SK-N-SH (cell line): Measurements from ENCODE around the gene ZNF469. TPM values are rescaled to one million over a fixed set of nuclear protein-coding genes. Genes with fewer than 3 reads are reported as not detected.

ENCODE experiments used
- CTCF ChIA-PET: fragments of 300-600, 350-600 bp; formaldehyde crosslinking; extraction: SDS; loops from one replicate; lab custom pipeline; 2021; lab: Yijun Ruan, JAX
- POLR2A ChIA-PET: fragments of 350-600 bp; sonication (Branson Sonifier 250); formaldehyde crosslinking; extraction: SDS; loops from one replicate; lab custom pipeline; 2020; ENCODE audit warnings: antibody characterized with exemption, inconsistent platforms; lab: Yijun Ruan, JAX
- DNase-seq: peaks from one replicate; pipeline ENCODE4 v3.0.0; 2012
- H2AFZ ChIP-seq: fragments of 200-600 bp; sonication (generic); 2 replicates; pipeline ENCODE4 v1.8.1; 2016; ENCODE audit warnings: antibody characterized with exemption, mild to moderate bottlenecking, low read depth
- H3F3A ChIP-seq: fragments of 200-600 bp; sonication (generic); replicated peaks from 2 replicates; pipeline ENCODE3; 2016; ENCODE audit warnings: antibody characterized with exemption, mild to moderate bottlenecking; ENCODE audit not compliant: insufficient read depth
- H3K27ac ChIP-seq, 2 experiments: fragments of 200-500 bp in 1 of 2; fragments of 200-600 bp in 1 of 2; sonication (Bioruptor generic) in 1 of 2; sonication (generic), shearing (Covaris generic) in 1 of 2; 2 replicates each; pipeline versions ENCODE4 v1.5.1 to v1.6.1; 2014 to 2016; ENCODE audit warnings: low read depth in 2 of 2, inconsistent platforms in 1 of 2, low read length in 1 of 2, mild to moderate bottlenecking in 1 of 2, mixed read lengths in 1 of 2
- H3K27me3 ChIP-seq: fragments of 200-600 bp; sonication (generic), shearing (Covaris generic); 2 replicates; pipeline ENCODE4 v1.6.1; 2016; ENCODE audit warnings: mixed run types; ENCODE audit not compliant: insufficient read depth
- H3K36me3 ChIP-seq, 2 experiments: fragments of 200-500 bp in 1 of 2; fragments of 200-600 bp in 1 of 2; sonication (Bioruptor generic) in 1 of 2; sonication (generic) in 1 of 2; replicated peaks in 1 of 2; 2 replicates each; pipeline versions ENCODE3 to v1.5.1; 2014 to 2016; ENCODE audit warnings: low read length in 1 of 2, mild to moderate bottlenecking in 1 of 2; ENCODE audit not compliant: insufficient read depth in 2 of 2, control insufficient read depth in 1 of 2
- H3K4me1 ChIP-seq, 2 experiments: fragments of 200-500 bp in 1 of 2; fragments of 200-600 bp in 1 of 2; sonication (Bioruptor generic) in 1 of 2; sonication (generic), shearing (Covaris generic) in 1 of 2; 2 replicates each; pipeline versions ENCODE4 v1.5.1 to v1.6.1; 2014 to 2016; ENCODE audit warnings: low read depth in 1 of 2, low read length in 1 of 2, mixed run types in 1 of 2; ENCODE audit not compliant: insufficient read depth in 2 of 2, control insufficient read depth in 1 of 2
- H3K4me2 ChIP-seq: fragments of 200-600 bp; sonication (generic), shearing (Covaris generic); 2 replicates; pipeline ENCODE4 v1.6.1; 2017; ENCODE audit warnings: mixed run types
- H3K4me3 ChIP-seq, 2 experiments: fragments of 200-500 bp in 1 of 2; fragments of 200-600 bp in 1 of 2; sonication (Bioruptor generic) in 1 of 2; sonication (generic), shearing (Covaris generic) in 1 of 2; 2 replicates each; pipeline versions ENCODE4 v1.5.1 to v1.8.1; 2014 to 2016; ENCODE audit warnings: low read depth in 2 of 2, inconsistent platforms in 1 of 2, low read length in 1 of 2, mild to moderate bottlenecking in 1 of 2, mixed read lengths in 1 of 2, moderate library complexity in 1 of 2
- H3K79me2 ChIP-seq: fragments of 200-600 bp; sonication (generic); 2 replicates; pipeline ENCODE4 v1.8.1; 2017; ENCODE audit warnings: mild to moderate bottlenecking; ENCODE audit not compliant: insufficient read depth
- H3K9ac ChIP-seq: fragments of 200-600 bp; sonication (generic); 2 replicates; pipeline ENCODE4 v1.6.1; 2017; ENCODE audit warnings: mixed run types
- H3K9me2 ChIP-seq: fragments of 200-600 bp; sonication (generic); 2 replicates; pipeline ENCODE4 v1.6.1; 2017; ENCODE audit warnings: mixed run types
- H3K9me3 ChIP-seq: fragments of 200-600 bp; sonication (generic); 2 replicates; pipeline ENCODE4 v1.6.1; 2017; ENCODE audit warnings: mixed run types, mild to moderate bottlenecking, moderate library complexity
- H4K20me1 ChIP-seq: fragments of 200-600 bp; sonication (generic); 2 replicates; pipeline ENCODE4 v1.6.1; 2017; ENCODE audit warnings: mild to moderate bottlenecking, mixed run types; ENCODE audit not compliant: insufficient read depth
- CHD2 ChIP-seq: fragments of 150-350 bp; IDR thresholded peaks from 2 replicates; pipeline ENCODE4 v1.6.1; 2018; ENCODE audit warnings: low read length; ENCODE audit not compliant: partially characterized antibody
- EP300 ChIP-seq, 2 experiments: IDR thresholded peaks; 2 replicates each; pipeline versions ENCODE4 v1.4.0 to v1.6.1; 2012; ENCODE audit warnings: borderline replicate concordance in 1 of 2, low read depth in 1 of 2, low read length in 1 of 2
- FOSL2 ChIP-seq: IDR thresholded peaks from 2 replicates; pipeline ENCODE4 v1.4.0; 2012; ENCODE audit warnings: low read depth, mild to moderate bottlenecking, moderate library complexity, borderline replicate concordance
- FOXM1 ChIP-seq: IDR thresholded peaks from 2 replicates; pipeline ENCODE4 v1.4.0; 2012; ENCODE audit warnings: low read depth, mild to moderate bottlenecking
- JUND ChIP-seq: IDR thresholded peaks from 2 replicates; pipeline ENCODE4 v1.4.0; 2012
- MXI1 ChIP-seq: IDR thresholded peaks from 2 replicates; pipeline ENCODE4 v1.6.1; 2012; ENCODE audit warnings: mild to moderate bottlenecking, low read depth, low read length, improper control_type of control experiment
- NFIC ChIP-seq: IDR thresholded peaks from 2 replicates; pipeline ENCODE4 v1.4.0; 2012; ENCODE audit warnings: borderline replicate concordance
- NRF1 ChIP-seq: IDR thresholded peaks from 2 replicates; pipeline ENCODE4 v1.6.1; 2012; ENCODE audit warnings: low read depth, mild to moderate bottlenecking, low read length
- RXRA ChIP-seq: IDR thresholded peaks from 2 replicates; pipeline ENCODE4 v1.4.0; 2012; ENCODE audit warnings: low read depth, mild to moderate bottlenecking, borderline replicate concordance
- SIN3A ChIP-seq: IDR thresholded peaks from 2 replicates; pipeline ENCODE4 v1.6.1; 2012; ENCODE audit warnings: low read depth, mild to moderate bottlenecking, low read length, moderate library complexity, borderline replicate concordance
- SMC3 ChIP-seq: IDR thresholded peaks from 2 replicates; pipeline ENCODE4 v1.6.1; 2012; ENCODE audit warnings: low read depth, low read length, improper control_type of control experiment
- TAF1 ChIP-seq: IDR thresholded peaks from 2 replicates; pipeline ENCODE4 v1.6.1; 2012; ENCODE audit warnings: low read depth, mild to moderate bottlenecking, low read length, moderate library complexity, borderline replicate concordance
- TCF12 ChIP-seq: IDR thresholded peaks from 2 replicates; pipeline ENCODE4 v1.4.0; 2012
- TEAD4 ChIP-seq: IDR thresholded peaks from 2 replicates; pipeline ENCODE4 v1.4.0; 2012; ENCODE audit warnings: mild to moderate bottlenecking, borderline replicate concordance; ENCODE audit not compliant: insufficient read depth
- USF2 ChIP-seq: fragments of 150-350 bp; IDR thresholded peaks from 2 replicates; pipeline ENCODE4 v1.6.1; 2017; ENCODE audit warnings: antibody characterized with exemption, low read length, low read depth, borderline replicate concordance
- WGBS: methylation state at CpG from one replicate; pipeline ENCODE4 v1.1.6; 2017; ENCODE audit warnings: low lambda C conversion rate; 5-methylcytosine and 5-hydroxymethylcytosine counted together
- polyA plus RNA-seq, 3 experiments: library from polyadenylated mRNA; depleted of rRNA; stranded (reverse); fragments of >200 nt; gene quantifications; 2 replicates each; pipeline ENCODE4 v1.2.3, GENCODE V29; 2012
- TF ChIP-seq, protein P1 (sequence below): IDR thresholded peaks from 2 replicates; pipeline ENCODE4; 2012
- TF ChIP-seq, protein P2 (sequence below): fragments of 200-600 bp; sonication (generic); IDR thresholded peaks from 2 replicates; pipeline ENCODE4 v1.6.1; 2017; ENCODE audit warnings: antibody characterized with exemption, mild to moderate bottlenecking, moderate library complexity

The ZNF469 gene
- polyA plus RNA-seq, 1 of the 3 experiments (the other 2 are of a cell fraction), result 0.56 TPM

DNA sequence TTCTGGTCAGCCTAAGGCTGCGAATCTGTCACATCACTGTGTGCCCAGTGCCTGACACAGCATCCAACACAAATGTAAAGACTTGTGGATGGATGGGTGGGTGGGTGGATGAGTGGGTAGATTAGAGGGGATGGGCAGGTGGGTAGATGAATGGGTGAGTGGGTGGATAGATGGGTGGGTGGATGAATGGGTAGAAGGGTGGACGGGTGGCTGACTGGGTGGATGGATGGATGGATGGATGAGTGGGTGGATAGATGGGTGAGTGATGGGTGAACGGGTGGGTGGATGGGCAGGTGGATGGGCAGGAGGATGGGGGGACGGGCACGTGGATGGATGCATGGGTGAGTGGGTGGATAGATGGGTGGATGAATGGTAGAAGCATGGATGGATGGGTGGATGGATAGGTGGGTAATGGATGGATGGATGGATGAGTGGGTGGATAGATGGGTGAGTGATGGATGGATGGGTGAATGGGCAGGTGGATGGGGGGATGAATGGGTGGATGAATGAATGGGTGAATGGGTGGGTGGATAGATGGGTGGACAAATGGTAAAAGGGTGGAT lies 39.2 kb downstream of the ZNF469 start:
- H3K79me2 ChIP-seq, result no peaks in the 10 kb centered on the region
- no peaks in the 10 kb centered on the region for H3F3A ChIP-seq
- H2AFZ ChIP-seq, result no peak overlapping the region
- peaks cover 0 to 19% of the 10 kb centered on the region in 2 experiments; a peak in 1 of 4 replicates for H3K4me1 ChIP-seq
- peaks cover 8% of the 10 kb centered on the region; the same call in 1 of the 2 replicates for H4K20me1 ChIP-seq
- TF ChIP-seq RXRA (no peak), NRF1 (no peak), EP300 (IDR thresholded peaks at IDR 0.05; ENCODE audit: borderline replicate concordance in 1 of 2, low read depth in 1 of 2, low read length in 1 of 2) (no peak), TAF1 (no peak), FOXM1 (no peak), TCF12 (no peak), SIN3A (no peak), SMC3 (no peak), MXI1 (no peak), NFIC (no peak), TEAD4 (no peak), JUND (no peak), CHD2 (no peak), FOSL2 (no peak), USF2 (no peak)
- TF ChIP-seq, protein P1, sequence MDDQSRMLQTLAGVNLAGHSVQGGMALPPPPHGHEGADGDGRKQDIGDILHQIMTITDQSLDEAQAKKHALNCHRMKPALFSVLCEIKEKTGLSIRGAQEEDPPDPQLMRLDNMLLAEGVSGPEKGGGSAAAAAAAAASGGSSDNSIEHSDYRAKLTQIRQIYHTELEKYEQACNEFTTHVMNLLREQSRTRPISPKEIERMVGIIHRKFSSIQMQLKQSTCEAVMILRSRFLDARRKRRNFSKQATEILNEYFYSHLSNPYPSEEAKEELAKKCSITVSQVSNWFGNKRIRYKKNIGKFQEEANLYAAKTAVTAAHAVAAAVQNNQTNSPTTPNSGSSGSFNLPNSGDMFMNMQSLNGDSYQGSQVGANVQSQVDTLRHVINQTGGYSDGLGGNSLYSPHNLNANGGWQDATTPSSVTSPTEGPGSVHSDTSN, result no peak
- TF ChIP-seq, protein P2, sequence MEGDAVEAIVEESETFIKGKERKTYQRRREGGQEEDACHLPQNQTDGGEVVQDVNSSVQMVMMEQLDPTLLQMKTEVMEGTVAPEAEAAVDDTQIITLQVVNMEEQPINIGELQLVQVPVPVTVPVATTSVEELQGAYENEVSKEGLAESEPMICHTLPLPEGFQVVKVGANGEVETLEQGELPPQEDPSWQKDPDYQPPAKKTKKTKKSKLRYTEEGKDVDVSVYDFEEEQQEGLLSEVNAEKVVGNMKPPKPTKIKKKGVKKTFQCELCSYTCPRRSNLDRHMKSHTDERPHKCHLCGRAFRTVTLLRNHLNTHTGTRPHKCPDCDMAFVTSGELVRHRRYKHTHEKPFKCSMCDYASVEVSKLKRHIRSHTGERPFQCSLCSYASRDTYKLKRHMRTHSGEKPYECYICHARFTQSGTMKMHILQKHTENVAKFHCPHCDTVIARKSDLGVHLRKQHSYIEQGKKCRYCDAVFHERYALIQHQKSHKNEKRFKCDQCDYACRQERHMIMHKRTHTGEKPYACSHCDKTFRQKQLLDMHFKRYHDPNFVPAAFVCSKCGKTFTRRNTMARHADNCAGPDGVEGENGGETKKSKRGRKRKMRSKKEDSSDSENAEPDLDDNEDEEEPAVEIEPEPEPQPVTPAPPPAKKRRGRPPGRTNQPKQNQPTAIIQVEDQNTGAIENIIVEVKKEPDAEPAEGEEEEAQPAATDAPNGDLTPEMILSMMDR, result no peak
- H3K9me3 ChIP-seq, result no peaks in the 10 kb centered on the region
- no peak overlapping the region for H3K9ac ChIP-seq
- no peaks in the 10 kb centered on the region for H3K36me3 ChIP-seq
- CTCF ChIA-PET, result no interaction called here
- no peak for DNase-seq
- POLR2A ChIA-PET, result no interaction called here
- WGBS, result 54% methylated on average over 5 of the region's 5 CpGs
- no peaks in the 10 kb centered on the region for H3K27me3 ChIP-seq
- H3K4me3 ChIP-seq, result no peak overlapping the region
- H3K9me2 ChIP-seq, result no peaks in the 10 kb centered on the region
- no peak overlapping the region for H3K27ac ChIP-seq
- no peak overlapping the region for H3K4me2 ChIP-seq
